Measurements from ENCODE around the gene ZBTB1.

Gene ZBTB1

GRCh38 chr14:64573109-64573508, 68.5 kb downstream of the ZBTB1 start:
- DNase-seq, result no peak
